H1 (cell line): ENCODE results near the gene TSFM. TPM values are rescaled to one million over a fixed set of nuclear protein-coding genes. Genes with fewer than 3 reads are reported as not detected.

Source experiments
- CTCF ChIA-PET: fragments of 300-600 bp; sonication (Branson Sonifier 250); formaldehyde crosslinking; loops from one replicate; lab custom pipeline; 2021; ENCODE audit not compliant: partially characterized antibody; lab: Charles Lee
- POLR2A ChIA-PET: fragments of 300-600 bp; sonication (Branson Sonifier 250); formaldehyde crosslinking; loops from one replicate; lab custom pipeline; 2021; ENCODE audit warnings: inconsistent platforms; ENCODE audit not compliant: partially characterized antibody; lab: Charles Lee
- DNase-seq, 2 experiments: peaks; one replicate each; pipeline versions ENCODE4 v3.0.0 to v3.0.0-alpha.2; 2010 to 2022; ENCODE audit warnings: low spot score in 2 of 2, low read depth in 1 of 2, mixed read lengths in 1 of 2
- FAIRE-seq: peaks from 2 replicates; lab custom pipeline; 2011; peaks lifted over from hg19 to GRCh38; lab: Jason Lieb, UNC
- H2AFZ ChIP-seq: 2 replicates; pipeline ENCODE4 v1.8.1; 2012; ENCODE audit warnings: low read length, inconsistent platforms
- H2AK5ac ChIP-seq: 2 replicates; pipeline ENCODE4 v1.6.1; 2013; ENCODE audit warnings: low read depth, low read length
- H2BK120ac ChIP-seq: replicated peaks from 2 replicates; pipeline ENCODE3; 2013; ENCODE audit warnings: low read depth, low read length, inconsistent platforms
- H2BK12ac ChIP-seq: 2 replicates; pipeline ENCODE4 v1.6.1; 2013; ENCODE audit warnings: low read depth, low read length
- H2BK15ac ChIP-seq: 2 replicates; pipeline ENCODE4 v1.6.1; 2013; ENCODE audit warnings: low read length
- H2BK20ac ChIP-seq: 2 replicates; pipeline ENCODE4 v1.6.1; 2013; ENCODE audit warnings: low read length
- H2BK5ac ChIP-seq: 2 replicates; pipeline ENCODE4 v1.6.1; 2013; ENCODE audit warnings: low read depth, low read length
- H3K14ac ChIP-seq: 2 replicates; pipeline ENCODE4 v1.6.1; 2013; ENCODE audit warnings: inconsistent platforms; ENCODE audit not compliant: insufficient read length
- H3K18ac ChIP-seq: 2 replicates; pipeline ENCODE4 v1.6.1; 2013; ENCODE audit warnings: low read length; ENCODE audit errors: extremely low read depth
- H3K23ac ChIP-seq: 2 replicates; pipeline ENCODE4 v1.6.1; 2013; ENCODE audit warnings: inconsistent platforms; ENCODE audit not compliant: insufficient read length
- H3K23me2 ChIP-seq: 2 replicates; pipeline ENCODE4 v1.6.1; 2013; ENCODE audit warnings: low read depth, low read length
- H3K27ac ChIP-seq: 2 replicates; pipeline ENCODE4 v1.6.1; 2011; ENCODE audit warnings: low read depth, low read length, inconsistent platforms
- H3K27me3 ChIP-seq, 4 experiments: replicated peaks in 1 of 4; 1 replicate in 1 of 4; 2 replicates in 3 of 4; pipeline versions ENCODE4 v1.6.1 to v1.8.1; 2011 to 2013; ENCODE audit warnings: low read length in 3 of 4, mild to moderate bottlenecking in 3 of 4, inconsistent platforms in 2 of 4, mixed read lengths in 2 of 4, moderate library complexity in 1 of 4; ENCODE audit not compliant: control insufficient read depth in 3 of 4, insufficient read depth in 3 of 4; ENCODE audit errors: extremely low read depth in 1 of 4
- H3K36me3 ChIP-seq, 4 experiments: 2 replicates each; pipeline versions ENCODE4 v1.6.1 to v1.8.1; 2011 to 2013; ENCODE audit warnings: mild to moderate bottlenecking in 4 of 4, low read length in 3 of 4, moderate library complexity in 2 of 4, control low read depth in 1 of 4, inconsistent platforms in 1 of 4; ENCODE audit not compliant: insufficient read depth in 4 of 4, control insufficient read depth in 2 of 4
- H3K4ac ChIP-seq: replicated peaks from 2 replicates; pipeline ENCODE3; 2013; ENCODE audit warnings: low read length, low read depth, mixed read lengths, inconsistent platforms; ENCODE audit not compliant: insufficient read length
- H3K4me1 ChIP-seq, 4 experiments: replicated peaks in 1 of 4; 1 replicate in 1 of 4; 2 replicates in 3 of 4; pipeline versions ENCODE4 v1.6.1 to v1.8.1; 2011 to 2013; ENCODE audit warnings: low read length in 3 of 4, inconsistent platforms in 2 of 4, mixed read lengths in 1 of 4; ENCODE audit not compliant: insufficient read depth in 4 of 4, control insufficient read depth in 3 of 4
- H3K4me2 ChIP-seq, 2 experiments: 2 replicates each; pipeline versions ENCODE4 v1.6.1 to v1.8.1; 2011 to 2013; ENCODE audit warnings: low read depth in 2 of 2, low read length in 2 of 2, control low read depth in 1 of 2, inconsistent platforms in 1 of 2, mild to moderate bottlenecking in 1 of 2; ENCODE audit not compliant: insufficient read depth in 1 of 2
- H3K4me3 ChIP-seq, 4 experiments: fragments of 200-600, 300-600 bp in 1 of 4; sonication (generic), shearing (Covaris generic), sonication (Bioruptor Twin) in 1 of 4; 2 replicates each; pipeline versions ENCODE4 v1.5.1 to v1.8.1; 2011 to 2016; ENCODE audit warnings: low read length in 4 of 4, low read depth in 3 of 4, control low read depth in 2 of 4, inconsistent platforms in 2 of 4, mild to moderate bottlenecking in 2 of 4, mixed read lengths in 1 of 4, moderate library complexity in 1 of 4; ENCODE audit not compliant: insufficient read depth in 2 of 4; ENCODE audit errors: extremely low read depth in 1 of 4
- H3K56ac ChIP-seq: replicated peaks from 2 replicates; pipeline ENCODE3; 2013; ENCODE audit warnings: low read depth, mild to moderate bottlenecking, mixed read lengths, low read length, inconsistent platforms; ENCODE audit not compliant: insufficient read length
- H3K79me1 ChIP-seq: 2 replicates; pipeline ENCODE4 v1.6.1; 2013; ENCODE audit warnings: low read depth, low read length, control low read depth
- H3K79me2 ChIP-seq, 2 experiments: 2 replicates each; pipeline versions ENCODE4 v1.6.1 to v1.8.1; 2012 to 2013; ENCODE audit warnings: low read length in 2 of 2, mild to moderate bottlenecking in 2 of 2, inconsistent platforms in 1 of 2; ENCODE audit not compliant: insufficient read depth in 2 of 2, control insufficient read depth in 1 of 2
- H3K9ac ChIP-seq, 4 experiments: replicated peaks in 1 of 4; 1 replicate in 1 of 4; 2 replicates in 3 of 4; pipeline versions ENCODE4 v1.6.1 to v1.8.1; 2011 to 2013; ENCODE audit warnings: low read depth in 3 of 4, low read length in 3 of 4, control low read depth in 2 of 4, mild to moderate bottlenecking in 2 of 4, moderate library complexity in 2 of 4, inconsistent platforms in 1 of 4; ENCODE audit errors: extremely low read depth in 1 of 4
- H3K9me3 ChIP-seq, 2 experiments: 2 replicates each; pipeline versions ENCODE4 v1.6.1 to v1.8.1; 2012 to 2013; ENCODE audit warnings: mild to moderate bottlenecking in 2 of 2, moderate library complexity in 2 of 2, control low read depth in 1 of 2, inconsistent platforms in 1 of 2, low read depth in 1 of 2, low read length in 1 of 2, mixed read lengths in 1 of 2; ENCODE audit not compliant: insufficient read depth in 2 of 2
- H4K20me1 ChIP-seq, 2 experiments: replicated peaks in 1 of 2; 2 replicates each; pipeline versions ENCODE3 to v1.8.1; 2011 to 2013; ENCODE audit warnings: inconsistent platforms in 2 of 2, low read length in 2 of 2, mild to moderate bottlenecking in 1 of 2; ENCODE audit not compliant: insufficient read depth in 2 of 2, control insufficient read depth in 1 of 2
- H4K5ac ChIP-seq: 2 replicates; pipeline ENCODE4 v1.6.1; 2013; ENCODE audit warnings: low read length, low read depth, mixed read lengths, inconsistent platforms; ENCODE audit not compliant: insufficient read length
- H4K8ac ChIP-seq: 2 replicates; pipeline ENCODE4 v1.8.0; 2013; ENCODE audit warnings: mild to moderate bottlenecking, moderate library complexity, low read length, inconsistent platforms; ENCODE audit not compliant: insufficient read depth; ENCODE audit errors: extremely low read depth
- H4K91ac ChIP-seq: replicated peaks from 2 replicates; pipeline ENCODE3; 2013; ENCODE audit warnings: low read length, mixed read lengths, inconsistent platforms; ENCODE audit not compliant: insufficient read length
- CEBPB ChIP-seq: IDR thresholded peaks from 2 replicates; pipeline ENCODE4 v1.6.1; 2012; ENCODE audit warnings: low read depth, low read length
- EGR1 ChIP-seq: IDR thresholded peaks from 2 replicates; pipeline ENCODE4 v1.6.1; 2011; ENCODE audit warnings: low read depth, low read length, borderline replicate concordance
- GTF2F1 ChIP-seq: IDR thresholded peaks from 2 replicates; pipeline ENCODE4 v1.6.1; 2012; ENCODE audit warnings: low read depth, low read length, improper control_type of control experiment, borderline replicate concordance
- KDM4A ChIP-seq: IDR thresholded peaks from one replicate; pipeline ENCODE4 v1.7.1; 2012; ENCODE audit warnings: low read depth, mild to moderate bottlenecking, moderate library complexity, low read length, inconsistent platforms; ENCODE audit not compliant: severe bottlenecking
- POU5F1 ChIP-seq: IDR thresholded peaks from 2 replicates; pipeline ENCODE4 v1.6.1; 2011; ENCODE audit warnings: low read depth, mild to moderate bottlenecking, low read length, moderate library complexity
- SP1 ChIP-seq: IDR thresholded peaks from 2 replicates; pipeline ENCODE4 v1.6.1; 2011; ENCODE audit warnings: low read depth, low read length
- WGBS, 2 experiments: shearing (Covaris generic) in 1 of 2; methylation state at CpG; one replicate each; pipeline versions ENCODE4 v1.1.6 to v1.1.7; 2013 to 2015; ENCODE audit warnings: low lambda C conversion rate in 2 of 2, mixed read lengths in 2 of 2, inconsistent platforms in 1 of 2, low coverage in 1 of 2, missing lambda C conversion rate in 1 of 2; ENCODE audit not compliant: insufficient replicate concordance in 2 of 2, insufficient coverage in 1 of 2, insufficient read length in 1 of 2; ENCODE audit errors: extremely low coverage in 1 of 2, missing lambda C conversion rate in 1 of 2; 5-methylcytosine and 5-hydroxymethylcytosine counted together
- polyA plus RNA-seq, 7 experiments: library from polyadenylated mRNA; depleted of rRNA in 3 of 7; stranded (reverse) in 5 of 7; unstranded in 2 of 7; fragments of >200 nt in 5 of 7; fragments of 200-250 nt in 2 of 7; gene quantifications; 1 replicate in 5 of 7; 2 replicates in 1 of 7; 4 replicates in 1 of 7; pipeline versions ENCODE4 v1.2.1 to v1.2.3, GENCODE V29; 2011 to 2013; ENCODE audit warnings: missing spikeins in 2 of 7, mixed read lengths in 2 of 7
- total RNA-seq: library from RNA; stranded (reverse); fragmentation: NEBNext Ultra II Directional; extraction: Animal tissue kit (Norgen Biotek cat#: 25700); gene quantifications from 2 replicates; pipeline ENCODE4 v1.2.1, GENCODE V29; 2021

TSFM gene
- total and polyA plus RNA-seq, 2 of the 8 experiments (the other 6 are each of a cell fraction or from before 2014, with no cell fraction given) = 17.4 to 49.8 TPM

DNA sequence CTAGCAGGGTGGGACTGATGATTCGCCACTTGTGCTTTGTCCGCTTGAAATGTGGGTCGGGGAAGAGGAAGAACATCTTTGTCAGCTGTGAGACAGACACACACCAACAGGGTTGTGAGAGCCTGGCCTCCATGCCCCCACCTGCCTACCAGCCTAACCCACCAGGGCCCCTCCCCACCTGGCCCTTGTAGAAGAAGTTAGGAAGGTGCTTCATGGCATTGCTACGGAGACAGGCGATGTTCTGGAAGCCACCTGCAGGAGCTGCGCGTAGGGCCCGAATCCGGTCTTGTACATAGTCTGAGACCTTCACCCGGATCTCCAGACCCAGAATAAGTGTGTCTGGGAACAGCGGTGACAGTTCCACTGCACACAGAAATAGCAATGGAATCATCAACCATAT is 13.0 kb upstream of the TSFM start:
- Histone ChIP-seq H3K9ac (no peak overlapping the region), H3K4me1 (peaks cover 12 to 25% (median 17%) of the 10 kb centered on the region in 4 experiments), H2AK5ac (no peak overlapping the region), H3K4me2 (no peak overlapping the region), H4K20me1 (peaks cover 0 to 4% of the 10 kb centered on the region in 2 experiments), H2BK12ac (no peak overlapping the region), H2BK5ac (no peak overlapping the region), H3K9me3 (no peaks in the 10 kb centered on the region), H3K79me2 (0 out of 4 replicates have a peak, but pooled peaks cover 0 to 7% of the 10 kb centered on the region in 2 experiments), H3K27ac (no peak overlapping the region), H3K23ac (no peak overlapping the region), H3K36me3 (peaks cover 11 to 17% (median 14%) of the 10 kb centered on the region in 4 experiments; a peak in 7 of 8 replicates), H3K23me2 (peaks cover 33% of the 10 kb centered on the region), H3K27me3 (peaks cover 17 to 29% (median 25%) of the 10 kb centered on the region in 4 experiments), H3K56ac (no peak overlapping the region), H3K14ac (no peak overlapping the region), H4K8ac (no peak overlapping the region), H2AFZ (no peak overlapping the region), H2BK20ac (no peak overlapping the region), H2BK15ac (no peak overlapping the region), H3K18ac (no peak overlapping the region), H2BK120ac (no peak overlapping the region), H4K5ac (no peak overlapping the region), H3K4ac (no peak overlapping the region), H3K79me1 (no peaks in the 10 kb centered on the region; the same call in 1 of the 2 replicates), H3K4me3 (no peak overlapping the region), H4K91ac (no peak overlapping the region)
- 88% methylated on average over 11 of the region's 11 CpGs; no CpG with 5 or more reads in 1 of the 2 experiments for WGBS, 2 experiments
- TF ChIP-seq GTF2F1 (no peak), POU5F1 (no peak), EGR1 (no peak), CEBPB (no peak), KDM4A (no peak), SP1 (no peak)
- POLR2A ChIA-PET = interaction anchor here (1.1 to 4.4 kb wide), 2 partner anchors 13 to 30 kb away, joined by 3 to 19 read pairs; partner anchors contain the start of gene TSFM
- no peak for DNase-seq
- no peak for FAIRE-seq
- CTCF ChIA-PET = interaction anchor here (1.0 to 1.6 kb wide), 2 partner anchors 10 to 12 kb away, joined by 3 read pairs; no protein-coding TSS in a partner anchor
